ENCODE results near the gene ACTR2. TPM values are rescaled to one million over a fixed set of nuclear protein-coding genes. Genes with fewer than 3 reads are reported as not detected.

Gene ACTR2
- total RNA-seq (2022; extraction: Qiagen RNA extraction) = 134 to 214 TPM (median 169 TPM) in 5 replicates

DNA sequence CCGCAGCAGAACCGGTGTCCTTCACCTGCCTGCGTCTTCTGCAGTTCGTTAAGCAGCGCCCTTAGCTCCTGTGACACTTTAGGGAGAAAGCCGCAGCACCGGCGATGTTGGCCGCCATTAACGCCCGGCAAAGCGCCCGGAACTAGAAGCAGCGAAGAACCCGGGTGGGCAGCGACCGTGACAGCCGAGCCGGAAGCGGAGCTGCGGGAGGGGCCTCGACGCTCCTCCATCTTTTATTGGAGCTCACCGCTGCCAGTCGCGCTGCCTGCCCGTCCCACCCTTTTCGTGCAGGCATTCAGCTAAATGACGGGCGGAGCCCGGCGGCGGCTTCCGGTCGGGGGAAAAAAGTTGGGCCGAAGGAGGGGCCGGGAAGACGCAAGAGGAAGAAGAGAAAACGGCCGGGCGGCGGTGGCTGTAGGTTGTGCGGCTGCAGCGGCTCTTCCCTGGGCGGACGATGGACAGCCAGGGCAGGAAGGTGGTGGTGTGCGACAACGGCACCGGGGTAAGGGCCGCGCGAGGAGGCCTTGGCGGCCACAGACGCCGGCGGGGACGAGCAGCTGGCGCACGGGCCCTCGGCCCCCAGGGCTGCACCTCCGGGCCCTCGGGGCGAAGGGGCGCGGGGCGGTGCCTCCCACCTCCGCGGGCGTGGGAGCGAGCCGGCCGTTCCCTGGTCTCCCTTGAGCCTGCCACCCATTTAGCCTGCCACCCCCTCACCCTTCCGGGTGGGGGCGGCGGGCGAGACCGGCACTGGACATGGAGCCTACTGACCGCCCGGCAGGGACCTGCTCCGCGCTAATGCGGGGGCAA lies at the start of gene ACTR2:
Gene ACTR2, plus strand, starts transcription at position 376 of the 807 bp plus-strand sequence. Its CDS starts 79 bp downstream, at position 455.

Other genes starting within 250 kb of the ACTR2 start
- 10.0 to 11.1 TPM (median 10.5 TPM) in 5 replicates for gene SLC1A4, start 238.4 kb upstream of the ACTR2 start, total RNA-seq (2022; extraction: Qiagen RNA extraction)
- gene CEP68, start 171.4 kb upstream of the ACTR2 start, total RNA-seq (2022; extraction: Qiagen RNA extraction) = 9.1 to 12.8 TPM (median 11.5 TPM) in 5 replicates
- gene RAB1A, start 97.7 kb upstream of the ACTR2 start, total RNA-seq (2022; extraction: Qiagen RNA extraction) = 207 to 245 TPM (median 231 TPM) in 5 replicates
- 33.3 to 36.9 TPM (median 34.0 TPM) in 5 replicates for gene SPRED2, start 204.8 kb downstream of the ACTR2 start, total RNA-seq (2022; extraction: Qiagen RNA extraction)